Measurements from ENCODE around the gene CSTF1. TPM values are rescaled to one million over a fixed set of nuclear protein-coding genes. Genes with fewer than 3 reads are reported as not detected.

CSTF1 gene
- total RNA-seq, 1 donor from 2014 or later: 21.2 TPM

- peak; percentile 62 for DNase-seq (ENCODE audit: low spot score)
Observed at GRCh38 chr20:56451056-56451765, 58.8 kb downstream of the CSTF1 start.

- DNase-seq (ENCODE audit: low spot score): no peak
Observed at GRCh38 chr20:56453352-56453751, 60.9 kb downstream of the CSTF1 start.

- DNase-seq (ENCODE audit: low spot score): no peak
Observed at GRCh38 chr20:56454754-56455153, 62.3 kb downstream of the CSTF1 start.

Other genes starting within 250 kb of the CSTF1 start
- gene MC3R, start 143.9 kb upstream of the CSTF1 start, total RNA-seq: not detected
- gene FAM210B, start 33.7 kb upstream of the CSTF1 start, total RNA-seq: 48.3 TPM
- gene AURKA, start 430 bp upstream of the CSTF1 start, total RNA-seq: 1.4 TPM
- gene CASS4, start 19.6 kb downstream of the CSTF1 start, total RNA-seq: 3.1 TPM
- 80.6 TPM for gene RTF2, start 76.0 kb downstream of the CSTF1 start, total RNA-seq
- gene FAM209A, start 132.1 kb downstream of the CSTF1 start, total RNA-seq: 0.45 TPM
- gene FAM209B, start 140.6 kb downstream of the CSTF1 start, total RNA-seq: 0.51 TPM
- gene TFAP2C, start 236.7 kb downstream of the CSTF1 start, total RNA-seq: 1.3 TPM